ENCODE data around the gene WDR20.
"Not testable (repeated sequence)": the region's sequence is repeated elsewhere in the genome, so short reads cannot be mapped to it uniquely, and the experiment has no call there.

- not testable (repeated sequence) for TF ChIP-seq CTCF (conservative IDR thresholded peaks at IDR 0.05; ENCODE audit: low read length); EZH2phosphoT487 (IDR thresholded peaks at IDR 0.05; ENCODE audit: borderline replicate concordance, low read depth, low read length)
Observed at GRCh38 chr14:102172721-102173120, 33.0 kb downstream of the WDR20 start.
